RWPE2 (cell line): ENCODE results near the gene RSPH9.

Experiments used
- ATAC-seq: fragments of 200-7000 bp; cut with Tn5 transposase; 3 replicates; pipeline ENCODE4 v1.9.1; 2021; ENCODE audit warnings: low read depth
- DNase-seq: peaks from one replicate; pipeline ENCODE4 v3.0.0-alpha.2; 2020; ENCODE audit warnings: low spot score
- H3K27ac ChIP-seq: fragments of 450-650 bp; 2 replicates; pipeline ENCODE4 v1.5.1; 2017; ENCODE audit warnings: mild to moderate bottlenecking; ENCODE audit not compliant: poor library complexity, severe bottlenecking
- H3K27me3 ChIP-seq: fragments of 250-450 bp; sonication (Bioruptor Pico); 2 replicates; pipeline ENCODE4 v1.5.1; 2021; ENCODE audit warnings: mild to moderate bottlenecking, moderate library complexity; ENCODE audit not compliant: insufficient read depth, poor library complexity, severe bottlenecking
- H3K36me3 ChIP-seq: fragments of 250-450 bp; sonication (Bioruptor Pico); 2 replicates; pipeline ENCODE4 v1.5.1; 2020; ENCODE audit warnings: low read depth, mild to moderate bottlenecking, moderate library complexity
- H3K4me1 ChIP-seq: fragments of 250-450 bp; sonication (Bioruptor Pico); 2 replicates; pipeline ENCODE4 v1.5.1; 2021; ENCODE audit warnings: mild to moderate bottlenecking, moderate library complexity; ENCODE audit not compliant: insufficient read depth, poor library complexity, severe bottlenecking
- H3K4me3 ChIP-seq: fragments of 250-450 bp; sonication (Bioruptor Pico); 2 replicates; pipeline ENCODE4 v1.5.1; 2021; ENCODE audit warnings: mild to moderate bottlenecking, moderate library complexity; ENCODE audit not compliant: severe bottlenecking
- H3K9me3 ChIP-seq: fragments of 250-450 bp; sonication (Bioruptor Pico); 2 replicates; pipeline ENCODE4 v1.5.1; 2021; ENCODE audit warnings: mild to moderate bottlenecking, moderate library complexity; ENCODE audit not compliant: severe bottlenecking
- TF ChIP-seq, protein P1 (sequence below): fragments of 450-650 bp; IDR thresholded peaks from one replicate; pipeline ENCODE4 v1.5.1; 2017; ENCODE audit warnings: mild to moderate bottlenecking, moderate library complexity; ENCODE audit not compliant: poor library complexity, severe bottlenecking

RSPH9 gene

GRCh38 chr6:43702171-43702533 lies 57.3 kb downstream of the RSPH9 start:
- ATAC-seq, result no peak
- H3K27ac ChIP-seq, result peak overlapping the region; percentile 43
- H3K36me3 ChIP-seq, result no peaks in the 10 kb centered on the region
- H3K9me3 ChIP-seq, result no peaks in the 10 kb centered on the region
- H3K4me3 ChIP-seq, result no peak overlapping the region
- TF ChIP-seq, protein P1, sequence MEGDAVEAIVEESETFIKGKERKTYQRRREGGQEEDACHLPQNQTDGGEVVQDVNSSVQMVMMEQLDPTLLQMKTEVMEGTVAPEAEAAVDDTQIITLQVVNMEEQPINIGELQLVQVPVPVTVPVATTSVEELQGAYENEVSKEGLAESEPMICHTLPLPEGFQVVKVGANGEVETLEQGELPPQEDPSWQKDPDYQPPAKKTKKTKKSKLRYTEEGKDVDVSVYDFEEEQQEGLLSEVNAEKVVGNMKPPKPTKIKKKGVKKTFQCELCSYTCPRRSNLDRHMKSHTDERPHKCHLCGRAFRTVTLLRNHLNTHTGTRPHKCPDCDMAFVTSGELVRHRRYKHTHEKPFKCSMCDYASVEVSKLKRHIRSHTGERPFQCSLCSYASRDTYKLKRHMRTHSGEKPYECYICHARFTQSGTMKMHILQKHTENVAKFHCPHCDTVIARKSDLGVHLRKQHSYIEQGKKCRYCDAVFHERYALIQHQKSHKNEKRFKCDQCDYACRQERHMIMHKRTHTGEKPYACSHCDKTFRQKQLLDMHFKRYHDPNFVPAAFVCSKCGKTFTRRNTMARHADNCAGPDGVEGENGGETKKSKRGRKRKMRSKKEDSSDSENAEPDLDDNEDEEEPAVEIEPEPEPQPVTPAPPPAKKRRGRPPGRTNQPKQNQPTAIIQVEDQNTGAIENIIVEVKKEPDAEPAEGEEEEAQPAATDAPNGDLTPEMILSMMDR, result no peak
- H3K27me3 ChIP-seq, result no peaks in the 10 kb centered on the region
- H3K4me1 ChIP-seq, result peaks cover 32% of the 10 kb centered on the region
- no peak for DNase-seq

- Histone ChIP-seq H3K4me1 (peaks cover 32% of the 10 kb centered on the region), H3K9me3 (no peaks in the 10 kb centered on the region), H3K27ac (peak overlapping the region; percentile 43), H3K36me3 (no peaks in the 10 kb centered on the region), H3K4me3 (no peak overlapping the region), H3K27me3 (no peaks in the 10 kb centered on the region)
- DNase-seq (peak; percentile 95), ATAC-seq (peak; percentile 90)
- TF ChIP-seq, protein P1, result no peak
These were observed 58.0 kb downstream of the RSPH9 start for GRCh38 chr6:43702534-43703440.

- no peak for DNase-seq
- no peaks in the 10 kb centered on the region for H3K27me3 ChIP-seq
- peak overlapping the region; percentile 43 for H3K27ac ChIP-seq
- no peak overlapping the region for H3K4me3 ChIP-seq
- no peaks in the 10 kb centered on the region for H3K36me3 ChIP-seq
- H3K4me1 ChIP-seq, result peaks cover 32% of the 10 kb centered on the region
- H3K9me3 ChIP-seq, result no peaks in the 10 kb centered on the region
- TF ChIP-seq, protein P1, result no peak
- ATAC-seq, result no peak
These were observed 58.9 kb downstream of the RSPH9 start for GRCh38 chr6:43703512-43704429.

GRCh38 chr6:43705996-43706395 lies 61.2 kb downstream of the RSPH9 start:
- no peaks in the 10 kb centered on the region for H3K27me3 ChIP-seq
- H3K9me3 ChIP-seq, result no peaks in the 10 kb centered on the region
- H3K4me3 ChIP-seq, result no peak overlapping the region

More at GRCh38 chr6:43705996-43706395, 61.2 kb downstream of the RSPH9 start:
- Histone ChIP-seq H3K36me3 (no peaks in the 10 kb centered on the region), H3K27ac (no peak overlapping the region), H3K4me1 (peaks cover 27% of the 10 kb centered on the region)
- ATAC-seq (no peak), DNase-seq (no peak)
- TF ChIP-seq, protein P1, result no peak
